ENCODE measurements around the gene SLC45A1.

DNA sequence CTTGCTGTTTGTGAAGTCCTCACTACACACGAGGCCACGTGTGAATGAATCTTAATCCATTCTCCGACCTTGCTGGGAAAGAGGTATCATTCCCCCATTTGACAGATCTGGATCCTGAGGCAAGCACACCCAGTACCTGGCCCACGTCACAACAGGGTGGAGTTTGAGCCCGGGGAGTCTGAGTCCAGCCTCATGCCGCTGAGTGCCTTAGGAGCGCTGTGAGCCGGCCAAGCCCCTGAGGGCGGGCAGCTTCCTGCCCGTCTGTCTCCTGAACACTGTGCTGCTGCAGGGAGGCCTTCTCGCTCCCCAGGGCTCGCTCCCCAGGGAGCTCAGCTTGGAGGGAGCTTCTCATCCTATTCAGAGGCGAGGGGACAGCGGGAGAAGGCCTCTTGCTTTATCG is 29.7 kb downstream of the SLC45A1 start:
- TF ChIP-seq POLR2AphosphoS5 (IDR thresholded peaks at IDR 0.05): no peak
- TF ChIP-seq, protein P1, sequence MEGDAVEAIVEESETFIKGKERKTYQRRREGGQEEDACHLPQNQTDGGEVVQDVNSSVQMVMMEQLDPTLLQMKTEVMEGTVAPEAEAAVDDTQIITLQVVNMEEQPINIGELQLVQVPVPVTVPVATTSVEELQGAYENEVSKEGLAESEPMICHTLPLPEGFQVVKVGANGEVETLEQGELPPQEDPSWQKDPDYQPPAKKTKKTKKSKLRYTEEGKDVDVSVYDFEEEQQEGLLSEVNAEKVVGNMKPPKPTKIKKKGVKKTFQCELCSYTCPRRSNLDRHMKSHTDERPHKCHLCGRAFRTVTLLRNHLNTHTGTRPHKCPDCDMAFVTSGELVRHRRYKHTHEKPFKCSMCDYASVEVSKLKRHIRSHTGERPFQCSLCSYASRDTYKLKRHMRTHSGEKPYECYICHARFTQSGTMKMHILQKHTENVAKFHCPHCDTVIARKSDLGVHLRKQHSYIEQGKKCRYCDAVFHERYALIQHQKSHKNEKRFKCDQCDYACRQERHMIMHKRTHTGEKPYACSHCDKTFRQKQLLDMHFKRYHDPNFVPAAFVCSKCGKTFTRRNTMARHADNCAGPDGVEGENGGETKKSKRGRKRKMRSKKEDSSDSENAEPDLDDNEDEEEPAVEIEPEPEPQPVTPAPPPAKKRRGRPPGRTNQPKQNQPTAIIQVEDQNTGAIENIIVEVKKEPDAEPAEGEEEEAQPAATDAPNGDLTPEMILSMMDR (IDR thresholded peaks at IDR 0.05): no peak
- no peak for TF ChIP-seq EP300 (IDR thresholded peaks at IDR 0.05)
- TF ChIP-seq POLR2A (IDR thresholded peaks at IDR 0.05): no peak

Measured in suprapubic skin (tissue), 4 donors.